Muscle of leg (tissue), 11 donors: ENCODE results near the gene PLA2G6. TPM values are rescaled to one million over a fixed set of nuclear protein-coding genes. Genes with fewer than 3 reads are reported as not detected.

Experiments
- DNase-seq: peaks from one replicate; pipeline ENCODE4 v3.0.0; 2013
- H3K27ac ChIP-seq: one replicate; pipeline ENCODE4 v1.5.1; 2013; ENCODE audit warnings: mild to moderate bottlenecking, low read length, control low read depth
- H3K27me3 ChIP-seq: one replicate; pipeline ENCODE4 v1.6.1; 2013; ENCODE audit warnings: low read length; ENCODE audit not compliant: control insufficient read depth, insufficient read depth
- H3K36me3 ChIP-seq: one replicate; pipeline ENCODE4 v1.6.1; 2013; ENCODE audit warnings: low read length; ENCODE audit not compliant: control insufficient read depth, insufficient read depth
- H3K4me1 ChIP-seq: one replicate; pipeline ENCODE4 v1.6.1; 2013; ENCODE audit warnings: low read length; ENCODE audit not compliant: control insufficient read depth, insufficient read depth
- H3K4me3 ChIP-seq: one replicate; pipeline ENCODE4 v1.5.1; 2013; ENCODE audit warnings: low read length, control low read depth
- H3K9me3 ChIP-seq: replicated peaks from 2 replicates; pipeline ENCODE4 v1.6.1; 2013; ENCODE audit warnings: low read depth, low read length; ENCODE audit not compliant: control insufficient read depth
- WGBS: methylation state at CpG from one replicate; pipeline ENCODE4 v1.1.5; 2013; ENCODE audit warnings: missing lambda C conversion rate; ENCODE audit not compliant: insufficient coverage; 5-methylcytosine and 5-hydroxymethylcytosine counted together
- polyA plus RNA-seq, 8 donors: library from polyadenylated mRNA; unstranded; fragments of 120-200 nt; gene quantifications; one replicate each; pipeline versions ENCODE4 v1.2.1 to v1.2.3, GENCODE V29; 2013; ENCODE audit warnings: inconsistent platforms in 1 of 8, low replicate concordance in 1 of 8; ENCODE audit not compliant: insufficient read length in 8 of 8, insufficient read depth in 1 of 8
- total RNA-seq: library from RNA; stranded (reverse); fragments of 120-200 nt; gene quantifications from one replicate; pipeline ENCODE4 v1.2.4, GENCODE V29; 2013

PLA2G6 gene
- total and polyA plus RNA-seq, 9 donors, result 6.3 to 14.2 (median 10.1) TPM

GRCh38 chr22:38177044-38177443 is 4.6 kb downstream of the PLA2G6 start:
- DNase-seq, result no peak
- H3K4me1 ChIP-seq, result peaks cover 58% of the 10 kb centered on the region
- no peak overlapping the region for H3K4me3 ChIP-seq
- H3K9me3 ChIP-seq, result no peaks in the 10 kb centered on the region
- no peaks in the 10 kb centered on the region for H3K36me3 ChIP-seq
- no peaks in the 10 kb centered on the region for H3K27me3 ChIP-seq
- 90% methylated on average over 4 of the region's 4 CpGs for WGBS
- H3K27ac ChIP-seq, result peak overlapping the region; percentile 91

- no peak overlapping the region for H3K4me3 ChIP-seq
- H3K9me3 ChIP-seq, result no peaks in the 10 kb centered on the region
- no peaks in the 10 kb centered on the region for H3K36me3 ChIP-seq
- DNase-seq, result peak; percentile 92
- peaks cover 54% of the 10 kb centered on the region for H3K4me1 ChIP-seq
- WGBS, result 29% methylated on average over 11 of the region's 14 CpGs
- no peaks in the 10 kb centered on the region for H3K27me3 ChIP-seq
- peak overlapping the region; percentile 91 for H3K27ac ChIP-seq
Measured at GRCh38 chr22:38176170-38176741, 5.4 kb downstream of the PLA2G6 start.

- Histone ChIP-seq H3K27me3 (no peaks in the 10 kb centered on the region), H3K9me3 (no peaks in the 10 kb centered on the region), H3K36me3 (no peaks in the 10 kb centered on the region), H3K4me1 (peaks cover 46% of the 10 kb centered on the region), H3K27ac (peak overlapping the region; percentile 91), H3K4me3 (no peak overlapping the region)
- WGBS, result 83% methylated on average over 14 of the region's 17 CpGs
- no peak for DNase-seq
Measured at GRCh38 chr22:38175206-38176118, 6.2 kb downstream of the PLA2G6 start.

- Histone ChIP-seq H3K27ac (no peak overlapping the region), H3K9me3 (no peaks in the 10 kb centered on the region)
Measured at GRCh38 chr22:38174626-38175025, 7.0 kb downstream of the PLA2G6 start.

GRCh38 chr22:38173641-38173906 is 8.1 kb downstream of the PLA2G6 start:
- H3K27ac ChIP-seq, result no peak overlapping the region
- H3K36me3 ChIP-seq, result no peaks in the 10 kb centered on the region
- 100% methylated on average over 2 of the region's 4 CpGs for WGBS
- DNase-seq, result no peak
- H3K4me1 ChIP-seq, result peaks cover 46% of the 10 kb centered on the region
- no peak overlapping the region for H3K4me3 ChIP-seq
- no peaks in the 10 kb centered on the region for H3K9me3 ChIP-seq
- H3K27me3 ChIP-seq, result no peaks in the 10 kb centered on the region

More at GRCh38 chr22:38174626-38175025, 7.0 kb downstream of the PLA2G6 start:
- no peaks in the 10 kb centered on the region for H3K36me3 ChIP-seq
- no peaks in the 10 kb centered on the region for H3K27me3 ChIP-seq
- no peak for DNase-seq
- whole genome bisulfite sequencing, result 76% methylated on average over 13 of the region's 14 CpGs
- H3K4me1 ChIP-seq, result peaks cover 46% of the 10 kb centered on the region
- H3K4me3 ChIP-seq, result no peak overlapping the region

GRCh38 chr22:38172832-38173640 is 8.6 kb downstream of the PLA2G6 start:
- H3K36me3 ChIP-seq, result peaks cover 4% of the 10 kb centered on the region
- H3K9me3 ChIP-seq, result no peaks in the 10 kb centered on the region
- peak; percentile 61 for DNase-seq
- no peak overlapping the region for H3K4me3 ChIP-seq
- 56% methylated on average over 8 of the region's 16 CpGs for WGBS
- H3K27me3 ChIP-seq, result no peaks in the 10 kb centered on the region
- peak overlapping the region; percentile 84 for H3K27ac ChIP-seq
- peaks cover 46% of the 10 kb centered on the region for H3K4me1 ChIP-seq

- H3K27me3 ChIP-seq, result no peaks in the 10 kb centered on the region
- H3K4me3 ChIP-seq, result no peak overlapping the region
- peaks cover 7% of the 10 kb centered on the region for H3K36me3 ChIP-seq
- H3K9me3 ChIP-seq, result no peaks in the 10 kb centered on the region
- WGBS, result 75% methylated on average over 10 of the region's 16 CpGs
- H3K27ac ChIP-seq, result peak overlapping the region; percentile 84
- H3K4me1 ChIP-seq, result peaks cover 50% of the 10 kb centered on the region
- DNase-seq, result no peak
Measured at GRCh38 chr22:38171927-38172831, 9.5 kb downstream of the PLA2G6 start.

GRCh38 chr22:38170469-38170868 is 11.2 kb downstream of the PLA2G6 start:
- no peaks in the 10 kb centered on the region for H3K9me3 ChIP-seq
- H3K4me3 ChIP-seq, result no peak overlapping the region
- DNase-seq, result no peak
- no peaks in the 10 kb centered on the region for H3K27me3 ChIP-seq
- H3K36me3 ChIP-seq, result peaks cover 7% of the 10 kb centered on the region
- WGBS, result 80% methylated on average over 2 of the region's 5 CpGs
- H3K4me1 ChIP-seq, result peaks cover 34% of the 10 kb centered on the region
- H3K27ac ChIP-seq, result no peak overlapping the region

- H3K27me3 ChIP-seq, result no peaks in the 10 kb centered on the region
- no peak for DNase-seq
- peaks cover 26% of the 10 kb centered on the region for H3K4me1 ChIP-seq
- no peak overlapping the region for H3K4me3 ChIP-seq
- peaks cover 14% of the 10 kb centered on the region for H3K36me3 ChIP-seq
- no peak overlapping the region for H3K27ac ChIP-seq
- 85% methylated on average over 17 of the region's 17 CpGs for WGBS
- no peaks in the 10 kb centered on the region for H3K9me3 ChIP-seq
Measured at GRCh38 chr22:38169116-38169515, 12.5 kb downstream of the PLA2G6 start.
